ENCODE measurements around the gene ASCC3.

ASCC3 gene

GRCh38 chr6:100573166-100573565 lies 308.0 kb downstream of the ASCC3 start:
- no peak for DNase-seq

- DNase-seq: no peak
Observed at GRCh38 chr6:100568255-100568654, 312.9 kb downstream of the ASCC3 start.

GRCh38 chr6:100566563-100566962 lies 314.6 kb downstream of the ASCC3 start:
- DNase-seq: no peak

GRCh38 chr6:100565439-100566104 lies 315.6 kb downstream of the ASCC3 start:
- no peak for DNase-seq

GRCh38 chr6:100559859-100560258 lies 321.3 kb downstream of the ASCC3 start:
- DNase-seq: no peak

GRCh38 chr6:100554228-100554627 lies 326.9 kb downstream of the ASCC3 start:
- DNase-seq: no peak

GRCh38 chr6:100553243-100553642 lies 327.9 kb downstream of the ASCC3 start:
- no peak for DNase-seq

GRCh38 chr6:100549406-100550167 lies 331.5 kb downstream of the ASCC3 start:
- no peak for DNase-seq

GRCh38 chr6:100538086-100538485 lies 343.0 kb downstream of the ASCC3 start:
- DNase-seq: no peak

GRCh38 chr6:100518588-100518987 lies 362.5 kb downstream of the ASCC3 start:
- DNase-seq: no peak

GRCh38 chr6:100517633-100518032 lies 363.5 kb downstream of the ASCC3 start:
- DNase-seq: no peak

GRCh38 chr6:100517106-100517505 lies 364.0 kb downstream of the ASCC3 start:
- no peak for DNase-seq

GRCh38 chr6:100514660-100515059 lies 366.5 kb downstream of the ASCC3 start:
- no peak for DNase-seq

GRCh38 chr6:100512203-100512862 lies 368.8 kb downstream of the ASCC3 start:
- DNase-seq: no peak

GRCh38 chr6:100509101-100509500 lies 372.0 kb downstream of the ASCC3 start:
- DNase-seq: no peak

- DNase-seq: no peak
Observed at GRCh38 chr6:100506651-100507050, 374.5 kb downstream of the ASCC3 start.

- DNase-seq: no peak
Observed at GRCh38 chr6:100504786-100505737, 376.1 kb downstream of the ASCC3 start.

- no peak for DNase-seq
Observed at GRCh38 chr6:100503043-100503705, 378.0 kb downstream of the ASCC3 start.

GRCh38 chr6:100493206-100493888 lies 387.8 kb downstream of the ASCC3 start:
- no peak for DNase-seq

- DNase-seq: no peak
Observed at GRCh38 chr6:100491952-100492670, 389.0 kb downstream of the ASCC3 start.

GRCh38 chr6:100490065-100490464 lies 391.1 kb downstream of the ASCC3 start:
- no peak for DNase-seq
